HUDEP-2 (cell line): ENCODE results near the gene EXOG.

Source experiments
- DNase-seq, 76 experiments: peaks; one replicate each; lab custom pipeline; 2025; ENCODE audit not compliant: unreplicated experiment in 76 of 76; lab: John Stamatoyannopoulos, UW

The EXOG gene

GRCh38 chr3:38472342-38472741 is 23.8 kb upstream of the EXOG start:
- DNase-seq: no peak

GRCh38 chr3:38473229-38473628 is 22.9 kb upstream of the EXOG start:
- DNase-seq: no peak

GRCh38 chr3:38474928-38475605 is 21.1 kb upstream of the EXOG start:
- DNase-seq: no peak

GRCh38 chr3:38475716-38476115 is 20.4 kb upstream of the EXOG start:
- DNase-seq: no peak

- no peak for DNase-seq
These were observed 19.9 kb upstream of the EXOG start for GRCh38 chr3:38476157-38476756.

- no peak for DNase-seq
These were observed 18.9 kb upstream of the EXOG start for GRCh38 chr3:38477057-38477820.

- no peak for DNase-seq
These were observed 18.2 kb upstream of the EXOG start for GRCh38 chr3:38477839-38478450.

GRCh38 chr3:38478901-38479300 is 17.2 kb upstream of the EXOG start:
- DNase-seq: no peak

GRCh38 chr3:38479431-38480092 is 16.6 kb upstream of the EXOG start:
- DNase-seq: peak in 35 of 76 experiments; percentile 3 to 59 (median 26)

- DNase-seq: no peak
These were observed 16.1 kb upstream of the EXOG start for GRCh38 chr3:38480093-38480445.

GRCh38 chr3:38480930-38481329 is 15.2 kb upstream of the EXOG start:
- no peak for DNase-seq

GRCh38 chr3:38482951-38483350 is 13.2 kb upstream of the EXOG start:
- DNase-seq: no peak

- no peak for DNase-seq
These were observed 8.8 kb upstream of the EXOG start for GRCh38 chr3:38487323-38487722.

- DNase-seq: no peak
These were observed 7.2 kb upstream of the EXOG start for GRCh38 chr3:38488949-38489348.

GRCh38 chr3:38489766-38490165 is 6.4 kb upstream of the EXOG start:
- no peak for DNase-seq

GRCh38 chr3:38490281-38491030 is 5.7 kb upstream of the EXOG start:
- no peak for DNase-seq

GRCh38 chr3:38491215-38491614 is 4.9 kb upstream of the EXOG start:
- DNase-seq: no peak

GRCh38 chr3:38493031-38493430 is 3.1 kb upstream of the EXOG start:
- no peak for DNase-seq

- DNase-seq: no peak
These were observed 891 bp downstream of the EXOG start for GRCh38 chr3:38497031-38497430.

GRCh38 chr3:38500688-38501417 is 4.7 kb downstream of the EXOG start:
- DNase-seq: no peak
